H9 (cell line): ENCODE results near the gene SNX33. TPM values are rescaled to one million over a fixed set of nuclear protein-coding genes. Genes with fewer than 3 reads are reported as not detected.

Source experiments
- DNase-seq: peaks from one replicate; pipeline ENCODE4 v3.0.0-alpha.2; 2017
- H2AFZ ChIP-seq: one replicate; pipeline ENCODE4 v1.6.1; 2013; ENCODE audit warnings: mild to moderate bottlenecking, low read length, control low read depth, moderate library complexity
- H2AK5ac ChIP-seq: 2 replicates; pipeline ENCODE4 v1.6.1; 2013; ENCODE audit warnings: low read length, control low read depth, mixed read lengths; ENCODE audit not compliant: insufficient read length
- H2BK120ac ChIP-seq: one replicate; pipeline ENCODE4 v1.6.1; 2013; ENCODE audit warnings: low read depth, mild to moderate bottlenecking, low read length, control low read depth, inconsistent platforms; ENCODE audit not compliant: poor library complexity, severe bottlenecking
- H2BK12ac ChIP-seq: 2 replicates; pipeline ENCODE4 v1.6.1; 2013; ENCODE audit warnings: low read length, control low read depth, mixed read lengths, low read depth; ENCODE audit not compliant: insufficient read length
- H2BK15ac ChIP-seq: 2 replicates; pipeline ENCODE4 v1.6.1; 2013; ENCODE audit warnings: low read depth, low read length, control low read depth
- H2BK20ac ChIP-seq: one replicate; pipeline ENCODE4 v1.6.1; 2013; ENCODE audit warnings: low read depth, mild to moderate bottlenecking, low read length, control low read depth, inconsistent platforms; ENCODE audit not compliant: poor library complexity, severe bottlenecking
- H2BK5ac ChIP-seq: 2 replicates; pipeline ENCODE4 v1.6.1; 2013; ENCODE audit warnings: low read length, control low read depth, mixed read lengths; ENCODE audit not compliant: insufficient read length
- H3K14ac ChIP-seq: 2 replicates; pipeline ENCODE4 v1.6.1; 2013; ENCODE audit warnings: low read length, control low read depth; ENCODE audit not compliant: insufficient read depth
- H3K18ac ChIP-seq: 2 replicates; pipeline ENCODE4 v1.6.1; 2013; ENCODE audit warnings: low read depth, mild to moderate bottlenecking, mixed read lengths, low read length, control low read depth; ENCODE audit not compliant: insufficient read length
- H3K23ac ChIP-seq: 2 replicates; pipeline ENCODE4 v1.6.1; 2013; ENCODE audit warnings: low read length, control low read depth, mixed read lengths, low read depth; ENCODE audit not compliant: insufficient read length
- H3K23me2 ChIP-seq: 2 replicates; pipeline ENCODE4 v1.6.1; 2013; ENCODE audit warnings: low read depth, mild to moderate bottlenecking, mixed read lengths, low read length, control low read depth; ENCODE audit not compliant: insufficient read length, poor library complexity, severe bottlenecking
- H3K27ac ChIP-seq: 2 replicates; pipeline ENCODE4 v1.5.1; 2013; ENCODE audit warnings: low read length, control low read depth, mixed read lengths, low read depth; ENCODE audit not compliant: insufficient read length
- H3K27me3 ChIP-seq: 2 replicates; pipeline ENCODE4 v1.6.1; 2013; ENCODE audit warnings: low read length, control low read depth, inconsistent platforms; ENCODE audit not compliant: insufficient read depth
- H3K4ac ChIP-seq: 2 replicates; pipeline ENCODE4 v1.6.1; 2013; ENCODE audit warnings: low read depth, mild to moderate bottlenecking, control low read depth, inconsistent platforms, low read length, moderate library complexity
- H3K4me1 ChIP-seq: 2 replicates; pipeline ENCODE4 v1.6.1; 2013; ENCODE audit warnings: low read length, control low read depth, inconsistent platforms; ENCODE audit not compliant: insufficient read depth
- H3K4me2 ChIP-seq: 2 replicates; pipeline ENCODE4 v1.6.1; 2013; ENCODE audit warnings: low read length, control low read depth, mixed read lengths; ENCODE audit not compliant: insufficient read length, insufficient read depth
- H3K56ac ChIP-seq: 2 replicates; pipeline ENCODE4 v1.6.1; 2013; ENCODE audit warnings: low read depth, mild to moderate bottlenecking, mixed read lengths, low read length, control low read depth; ENCODE audit not compliant: insufficient read length
- H3K79me1 ChIP-seq: 2 replicates; pipeline ENCODE4 v1.6.1; 2013; ENCODE audit warnings: low read depth, mild to moderate bottlenecking, moderate library complexity, low read length, control low read depth, inconsistent platforms; ENCODE audit not compliant: insufficient read depth, poor library complexity, severe bottlenecking
- H3K79me2 ChIP-seq: 2 replicates; pipeline ENCODE4 v1.6.1; 2013; ENCODE audit warnings: low read length, control low read depth, inconsistent platforms; ENCODE audit not compliant: insufficient read depth
- H3K9ac ChIP-seq: 2 replicates; pipeline ENCODE4 v1.6.1; 2013; ENCODE audit warnings: low read length, control low read depth, mixed read lengths; ENCODE audit not compliant: insufficient read length; ENCODE audit errors: extremely low read depth
- H3K9me3 ChIP-seq: one replicate; pipeline ENCODE4 v1.6.1; 2013; ENCODE audit warnings: low read depth, low read length, inconsistent platforms; ENCODE audit not compliant: control insufficient read depth
- H3T11ph ChIP-seq: one replicate; pipeline ENCODE4 v1.6.1; 2013; ENCODE audit warnings: mild to moderate bottlenecking, low read length, control low read depth, inconsistent platforms
- H4K20me1 ChIP-seq: one replicate; pipeline ENCODE4 v1.6.1; 2013; ENCODE audit not compliant: control insufficient read depth, insufficient read length, insufficient read depth
- H4K5ac ChIP-seq: 2 replicates; pipeline ENCODE4 v1.6.1; 2013; ENCODE audit warnings: low read depth, mild to moderate bottlenecking, mixed read lengths, low read length, control low read depth; ENCODE audit not compliant: insufficient read length
- H4K8ac ChIP-seq: replicated peaks from 2 replicates; pipeline ENCODE4 v1.6.1; 2013; ENCODE audit warnings: low read length, control low read depth, mixed read lengths, low read depth; ENCODE audit not compliant: insufficient read length
- H4K91ac ChIP-seq: 2 replicates; pipeline ENCODE4 v1.6.1; 2013; ENCODE audit warnings: low read depth, mild to moderate bottlenecking, moderate library complexity, mixed read lengths, low read length, control low read depth; ENCODE audit not compliant: insufficient read length
- H3K27ac Mint-ChIP-seq, 3 experiments: 2 replicates in 2 of 3; 3 replicates in 1 of 3; pipeline ENCODE4 v1.8.0; 2020 to 2021; ENCODE audit warnings: mixed read lengths in 3 of 3, mild to moderate bottlenecking in 1 of 3, moderate library complexity in 1 of 3
- H3K27me3 Mint-ChIP-seq: 2 replicates; pipeline ENCODE4 v1.8.0; 2021; ENCODE audit warnings: low read depth, mild to moderate bottlenecking, moderate library complexity, mixed read lengths
- H3K36me3 Mint-ChIP-seq, 3 experiments: 2 replicates in 2 of 3; 3 replicates in 1 of 3; pipeline ENCODE4 v1.8.0; 2020 to 2021; ENCODE audit warnings: low read depth in 3 of 3, mixed read lengths in 3 of 3; ENCODE audit not compliant: insufficient read depth in 1 of 3
- H3K4me1 Mint-ChIP-seq, 2 experiments: 2 replicates each; pipeline ENCODE4 v1.8.0; 2020; ENCODE audit warnings: mixed read lengths in 2 of 2
- H3K4me3 Mint-ChIP-seq, 2 experiments: 2 replicates in 1 of 2; 3 replicates in 1 of 2; pipeline ENCODE4 v1.8.0; 2020 to 2021; ENCODE audit warnings: mild to moderate bottlenecking in 2 of 2, mixed read lengths in 2 of 2, moderate library complexity in 1 of 2
- H3K9me3 Mint-ChIP-seq, 2 experiments: 2 replicates in 1 of 2; 3 replicates in 1 of 2; pipeline ENCODE4 v1.8.0; 2020; ENCODE audit warnings: mild to moderate bottlenecking in 2 of 2, mixed read lengths in 2 of 2, moderate library complexity in 1 of 2
- CTCF ChIP-seq: fragments of 200-600 bp; sonication (generic); conservative IDR thresholded peaks from 3 replicates; pipeline ENCODE4 v1.8.0; 2021; ENCODE audit warnings: antibody characterized with exemption, mild to moderate bottlenecking
- WGBS: extraction: QIAGEN DNeasy Blood & Tissue Kit; methylation state at CpG from one replicate; pipeline ENCODE4 v1.1.7; 2013; ENCODE audit warnings: missing lambda C conversion rate, low lambda C conversion rate, mixed read lengths; ENCODE audit not compliant: insufficient read length; ENCODE audit errors: extremely low coverage; 5-methylcytosine and 5-hydroxymethylcytosine counted together
- total RNA-seq: library from RNA; stranded (reverse); gene quantifications from 2 replicates; pipeline ENCODE4 v1.2.1, GENCODE V29; 2021

Gene SNX33
- total RNA-seq, 1 experiment from 2014 or later = 17.7 TPM

- no peaks in the 10 kb centered on the region for H3K27me3 ChIP-seq
- H2BK5ac ChIP-seq = no peak overlapping the region
- H3T11ph ChIP-seq = no peak overlapping the region
- peak overlapping the region in 2 of 3 experiments; percentile 58 to 82; a peak in 3 of 7 replicates for H3K27ac Mint-ChIP-seq
- H3K79me2 ChIP-seq = no peaks in the 10 kb centered on the region
- H4K20me1 ChIP-seq = no peaks in the 10 kb centered on the region
- H3K27ac ChIP-seq = no peak overlapping the region
- H3K9me3 ChIP-seq = no peaks in the 10 kb centered on the region
- no peak overlapping the region for H2BK12ac ChIP-seq
- H3K4me1 Mint-ChIP-seq = peaks cover 0 to 8% of the 10 kb centered on the region in 2 experiments; a peak in 1 of 4 replicates
- no peaks in the 10 kb centered on the region for H3K9me3 Mint-ChIP-seq
- no peak overlapping the region for H3K14ac ChIP-seq
- H2BK20ac ChIP-seq = no peak overlapping the region
- H3K79me1 ChIP-seq = no peaks in the 10 kb centered on the region
- 0 out of 2 replicates have a peak, but pooled peaks cover 2% of the 10 kb centered on the region for H3K4me1 ChIP-seq
- H2AFZ ChIP-seq = no peak overlapping the region
- no peak overlapping the region for H3K23ac ChIP-seq
- H3K18ac ChIP-seq = no peak overlapping the region
- H4K5ac ChIP-seq = no peak overlapping the region
- TF ChIP-seq CTCF = no peak
- H3K4ac ChIP-seq = no peak overlapping the region
- H3K56ac ChIP-seq = no peak overlapping the region
- H4K8ac ChIP-seq = no peak overlapping the region
- no peak overlapping the region for H2BK15ac ChIP-seq
- no peaks in the 10 kb centered on the region for H3K27me3 Mint-ChIP-seq
- no peak overlapping the region for H4K91ac ChIP-seq
- no peak overlapping the region for H2BK120ac ChIP-seq
- H3K4me2 ChIP-seq = no peak overlapping the region
- DNase-seq = no peak
- no CpG with 5 or more reads among the region's 3 CpGs for WGBS
- H3K36me3 Mint-ChIP-seq = peaks cover 11 to 27% (median 21%) of the 10 kb centered on the region in 3 experiments
- no peak overlapping the region for H2AK5ac ChIP-seq
- no peaks in the 10 kb centered on the region for H3K23me2 ChIP-seq
- H3K4me3 Mint-ChIP-seq = no peak overlapping the region
- no peak overlapping the region for H3K9ac ChIP-seq
Measured at GRCh38 chr15:75661756-75662140, 14.0 kb downstream of the SNX33 start.
